ENCODE results near the gene MAP3K9.
"Not testable (repeated sequence)": the region's sequence is repeated elsewhere in the genome, so short reads cannot be mapped to it uniquely, and the experiment has no call there.

Gene MAP3K9

GRCh38 chr14:70809225-70810219 lies at the start of gene MAP3K9:
Gene MAP3K9, minus strand, starts transcription at chr14:70809513. Its CDS starts 342 bp downstream, at chr14:70809171.
- DNase-seq, result peak; percentile 95

GRCh38 chr14:70858641-70859040 lies 49.3 kb upstream of the MAP3K9 start:
- no peak for DNase-seq

- no peak for DNase-seq
Measured at GRCh38 chr14:70857496-70857890, 48.2 kb upstream of the MAP3K9 start.

GRCh38 chr14:70856851-70857495 lies 47.7 kb upstream of the MAP3K9 start:
- no peak for DNase-seq

GRCh38 chr14:70855486-70855885 lies 46.2 kb upstream of the MAP3K9 start:
- no peak for DNase-seq

GRCh38 chr14:70853658-70854057 lies 44.3 kb upstream of the MAP3K9 start:
- not testable (repeated sequence) for DNase-seq

- DNase-seq, result peak; percentile 44
Measured at GRCh38 chr14:70847406-70848090, 38.2 kb upstream of the MAP3K9 start.

GRCh38 chr14:70845601-70846000 lies 36.3 kb upstream of the MAP3K9 start:
- no peak for DNase-seq

- no peak for DNase-seq
Measured at GRCh38 chr14:70842851-70843462, 33.6 kb upstream of the MAP3K9 start.

- DNase-seq, result no peak
Measured at GRCh38 chr14:70838076-70838475, 28.8 kb upstream of the MAP3K9 start.

GRCh38 chr14:70836946-70837345 lies 27.6 kb upstream of the MAP3K9 start:
- DNase-seq, result no peak

GRCh38 chr14:70833884-70834283 lies 24.6 kb upstream of the MAP3K9 start:
- DNase-seq, result no peak

- no peak for DNase-seq
Measured at GRCh38 chr14:70832561-70833305, 23.4 kb upstream of the MAP3K9 start.

- DNase-seq, result no peak
Measured at GRCh38 chr14:70830998-70831781, 21.9 kb upstream of the MAP3K9 start.

GRCh38 chr14:70828188-70828587 lies 18.9 kb upstream of the MAP3K9 start:
- DNase-seq, result no peak

- no peak for DNase-seq
Measured at GRCh38 chr14:70827752-70828151, 18.4 kb upstream of the MAP3K9 start.

- DNase-seq, result peak; percentile 67
Measured at GRCh38 chr14:70827347-70827746, 18.0 kb upstream of the MAP3K9 start.

- DNase-seq, result no peak
Measured at GRCh38 chr14:70823281-70823680, 14.0 kb upstream of the MAP3K9 start.

- no peak for DNase-seq
Measured at GRCh38 chr14:70822530-70823185, 13.3 kb upstream of the MAP3K9 start.

GRCh38 chr14:70821584-70822529 lies 12.5 kb upstream of the MAP3K9 start:
- DNase-seq, result no peak

Measured in DMS 273 treated with DMSO at 0.1 percent for 48 hours (cell line).